ENCODE measurements around the gene C12orf56.
"Not testable (repeated sequence)": the region's sequence is repeated elsewhere in the genome, so short reads cannot be mapped to it uniquely, and the experiment has no call there.

DNA sequence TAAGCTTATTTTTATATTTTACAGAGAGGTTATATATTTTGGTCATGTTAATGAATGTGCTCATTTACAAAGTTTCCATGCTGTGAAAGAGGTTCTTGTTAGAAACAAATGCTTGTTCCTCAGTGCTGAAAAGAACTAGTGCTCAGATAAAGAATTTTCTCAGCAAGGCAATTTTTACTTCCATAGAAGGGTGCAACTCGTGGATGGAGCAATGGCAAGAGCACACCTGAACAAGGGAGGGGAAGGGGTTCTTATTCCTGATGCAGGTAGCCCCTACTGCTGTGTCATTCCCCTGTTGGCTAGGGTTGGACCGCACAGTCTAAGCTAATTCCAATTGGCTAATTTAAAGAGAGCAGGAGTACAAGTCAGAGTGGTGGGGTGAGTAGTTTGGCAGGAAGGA is 34.3 kb downstream of the C12orf56 start:
- TF ChIP-seq, protein P1, sequence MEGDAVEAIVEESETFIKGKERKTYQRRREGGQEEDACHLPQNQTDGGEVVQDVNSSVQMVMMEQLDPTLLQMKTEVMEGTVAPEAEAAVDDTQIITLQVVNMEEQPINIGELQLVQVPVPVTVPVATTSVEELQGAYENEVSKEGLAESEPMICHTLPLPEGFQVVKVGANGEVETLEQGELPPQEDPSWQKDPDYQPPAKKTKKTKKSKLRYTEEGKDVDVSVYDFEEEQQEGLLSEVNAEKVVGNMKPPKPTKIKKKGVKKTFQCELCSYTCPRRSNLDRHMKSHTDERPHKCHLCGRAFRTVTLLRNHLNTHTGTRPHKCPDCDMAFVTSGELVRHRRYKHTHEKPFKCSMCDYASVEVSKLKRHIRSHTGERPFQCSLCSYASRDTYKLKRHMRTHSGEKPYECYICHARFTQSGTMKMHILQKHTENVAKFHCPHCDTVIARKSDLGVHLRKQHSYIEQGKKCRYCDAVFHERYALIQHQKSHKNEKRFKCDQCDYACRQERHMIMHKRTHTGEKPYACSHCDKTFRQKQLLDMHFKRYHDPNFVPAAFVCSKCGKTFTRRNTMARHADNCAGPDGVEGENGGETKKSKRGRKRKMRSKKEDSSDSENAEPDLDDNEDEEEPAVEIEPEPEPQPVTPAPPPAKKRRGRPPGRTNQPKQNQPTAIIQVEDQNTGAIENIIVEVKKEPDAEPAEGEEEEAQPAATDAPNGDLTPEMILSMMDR (IDR thresholded peaks at IDR 0.05): not testable (repeated sequence)
- not testable (repeated sequence) for TF ChIP-seq POLR2A (IDR thresholded peaks at IDR 0.05)
